Fibroblast of mammary gland (primary cell): ENCODE measurements around the gene TERT.

Experiments used
- DNase-seq: peaks from one replicate; pipeline ENCODE4 v3.0.0-alpha.2; 2010; ENCODE audit warnings: low read depth
- H3K4me3 ChIP-seq: 2 replicates; pipeline ENCODE4 v1.5.1; 2011; ENCODE audit warnings: low read depth, mild to moderate bottlenecking, low read length, moderate library complexity; ENCODE audit not compliant: control insufficient read depth
- CTCF ChIP-seq: conservative IDR thresholded peaks from 2 replicates; pipeline ENCODE4 v1.5.1; 2011; ENCODE audit warnings: low read depth, low read length, inconsistent platforms; ENCODE audit not compliant: control insufficient read depth, insufficient read depth

Gene TERT

GRCh38 chr5:1251678-1252580 lies 42.9 kb downstream of the TERT start:
- H3K4me3 ChIP-seq = no peak overlapping the region
- no peak for TF ChIP-seq CTCF
- no peak for DNase-seq

- H3K4me3 ChIP-seq = no peak overlapping the region
- DNase-seq = no peak
- TF ChIP-seq CTCF = no peak
Observed at GRCh38 chr5:1249366-1250280, 45.2 kb downstream of the TERT start.

- TF ChIP-seq CTCF = no peak
- no peak for DNase-seq
- no peak overlapping the region for H3K4me3 ChIP-seq
Observed at GRCh38 chr5:1247811-1248210, 47.1 kb downstream of the TERT start.

- no peak for TF ChIP-seq CTCF
- peak; percentile 4 for DNase-seq
- H3K4me3 ChIP-seq = no peak overlapping the region
Observed at GRCh38 chr5:1246711-1247431, 48.0 kb downstream of the TERT start.

GRCh38 chr5:1245905-1246576 lies 48.8 kb downstream of the TERT start:
- no peak overlapping the region for H3K4me3 ChIP-seq
- no peak for DNase-seq
- TF ChIP-seq CTCF = no peak

- no peak overlapping the region for H3K4me3 ChIP-seq
- DNase-seq = no peak
- no peak for TF ChIP-seq CTCF
Observed at GRCh38 chr5:1244976-1245375, 49.9 kb downstream of the TERT start.
